Osteoblast (primary cell): Measurements from ENCODE around the gene SH3BP5L. TPM values are rescaled to one million over a fixed set of nuclear protein-coding genes. Genes with fewer than 3 reads are reported as not detected.

ENCODE experiments used
- DNase-seq: peaks from one replicate; pipeline ENCODE4 v3.0.0; 2011; ENCODE audit warnings: low spot score, mixed read lengths; ENCODE audit not compliant: insufficient read length; ENCODE audit errors: missing footprints
- H2AFZ ChIP-seq: 2 replicates; pipeline ENCODE4 v1.6.0; 2011; ENCODE audit warnings: mild to moderate bottlenecking, low read length
- H3K27ac ChIP-seq: 2 replicates; pipeline ENCODE4 v1.5.1; 2011; ENCODE audit warnings: mild to moderate bottlenecking, low read depth, low read length, moderate library complexity
- H3K27me3 ChIP-seq: 2 replicates; pipeline ENCODE4 v1.6.0; 2012; ENCODE audit warnings: mild to moderate bottlenecking, control low read depth, inconsistent platforms, low read length, moderate library complexity; ENCODE audit not compliant: insufficient read depth
- H3K36me3 ChIP-seq: 2 replicates; pipeline ENCODE4 v1.5.1; 2011; ENCODE audit warnings: mild to moderate bottlenecking, low read length, control low read depth, moderate library complexity; ENCODE audit not compliant: insufficient read depth
- H3K4me1 ChIP-seq: 2 replicates; pipeline ENCODE4 v1.5.1; 2011; ENCODE audit warnings: mild to moderate bottlenecking, low read length, control low read depth, moderate library complexity; ENCODE audit not compliant: insufficient read depth
- H3K4me2 ChIP-seq: 2 replicates; pipeline ENCODE4 v1.6.0; 2011; ENCODE audit warnings: mild to moderate bottlenecking, low read length; ENCODE audit not compliant: insufficient read depth
- H3K4me3 ChIP-seq: fragments of 200-600 bp; sonication (generic); 3 replicates; pipeline ENCODE4 v1.5.1; 2012; ENCODE audit warnings: mild to moderate bottlenecking, low read length, inconsistent platforms; ENCODE audit not compliant: insufficient read depth
- H3K79me2 ChIP-seq: 2 replicates; pipeline ENCODE4 v1.6.0; 2012; ENCODE audit warnings: mild to moderate bottlenecking, low read length, control low read depth, inconsistent platforms; ENCODE audit not compliant: insufficient read depth
- H3K9me3 ChIP-seq: 2 replicates; pipeline ENCODE4 v1.5.1; 2011; ENCODE audit warnings: low read depth, low read length, control low read depth
- H4K20me1 ChIP-seq: 2 replicates; pipeline ENCODE4 v1.6.0; 2012; ENCODE audit warnings: mild to moderate bottlenecking, low read length, control low read depth; ENCODE audit not compliant: insufficient read depth
- CTCF ChIP-seq: IDR thresholded peaks from 2 replicates; pipeline ENCODE4 v1.5.1; 2011; ENCODE audit warnings: mild to moderate bottlenecking, low read depth, low read length, moderate library complexity; ENCODE audit errors: extremely low read depth
- total RNA-seq: library from RNA; depleted of rRNA; stranded (reverse); fragments of >200 nt; gene quantifications from 2 replicates; pipeline ENCODE4 v1.2.3, GENCODE V29; 2012

The SH3BP5L gene
- total RNA-seq, 1 donor = 25.3 TPM

GRCh38 chr1:248816042-248816851 is 9.5 kb downstream of the SH3BP5L start:
- Histone ChIP-seq H3K36me3 (peaks cover 60% of the 10 kb centered on the region), H3K27ac (no peak overlapping the region), H3K4me1 (peaks cover 12% of the 10 kb centered on the region), H3K4me2 (no peak overlapping the region), H3K27me3 (no peaks in the 10 kb centered on the region), H4K20me1 (peaks cover 17% of the 10 kb centered on the region), H3K4me3 (no peak overlapping the region), H3K9me3 (no peaks in the 10 kb centered on the region), H2AFZ (no peak overlapping the region), H3K79me2 (peaks cover 55% of the 10 kb centered on the region)
- TF ChIP-seq CTCF = no peak
- peak; percentile 62 for DNase-seq

- Histone ChIP-seq H4K20me1 (peaks cover 23% of the 10 kb centered on the region), H3K4me2 (no peak overlapping the region), H3K79me2 (peaks cover 48% of the 10 kb centered on the region), H2AFZ (no peak overlapping the region), H3K27ac (no peak overlapping the region), H3K4me1 (peaks cover 12% of the 10 kb centered on the region), H3K36me3 (peaks cover 56% of the 10 kb centered on the region), H3K27me3 (no peaks in the 10 kb centered on the region), H3K9me3 (no peaks in the 10 kb centered on the region), H3K4me3 (no peak overlapping the region)
- no peak for TF ChIP-seq CTCF
- peak; percentile 63 for DNase-seq
Measured at GRCh38 chr1:248815407-248816034, 10.2 kb downstream of the SH3BP5L start.

- Histone ChIP-seq H3K79me2 (peaks cover 37% of the 10 kb centered on the region), H3K4me3 (no peak overlapping the region), H3K27me3 (no peaks in the 10 kb centered on the region), H3K36me3 (peaks cover 49% of the 10 kb centered on the region), H3K9me3 (no peaks in the 10 kb centered on the region), H3K27ac (no peak overlapping the region), H2AFZ (no peak overlapping the region), H3K4me2 (no peak overlapping the region), H3K4me1 (peaks cover 12% of the 10 kb centered on the region), H4K20me1 (peaks cover 32% of the 10 kb centered on the region)
- no peak for DNase-seq
- TF ChIP-seq CTCF = no peak
Measured at GRCh38 chr1:248814351-248814750, 11.4 kb downstream of the SH3BP5L start.

- peak; percentile 73 for DNase-seq
- peaks cover 29% of the 10 kb centered on the region for H3K79me2 ChIP-seq
- no peak overlapping the region for H3K4me2 ChIP-seq
Measured at GRCh38 chr1:248813546-248813945, 12.2 kb downstream of the SH3BP5L start.

More at GRCh38 chr1:248813546-248813945, 12.2 kb downstream of the SH3BP5L start:
- H3K27me3 ChIP-seq = no peaks in the 10 kb centered on the region
- H2AFZ ChIP-seq = no peak overlapping the region
- no peak for TF ChIP-seq CTCF
- H4K20me1 ChIP-seq = peaks cover 32% of the 10 kb centered on the region
- no peaks in the 10 kb centered on the region for H3K9me3 ChIP-seq
- H3K4me3 ChIP-seq = no peak overlapping the region
- H3K36me3 ChIP-seq = peaks cover 45% of the 10 kb centered on the region
- H3K27ac ChIP-seq = no peak overlapping the region
- H3K4me1 ChIP-seq = peaks cover 12% of the 10 kb centered on the region
